Measurements from ENCODE around the gene SEC23A. TPM values are rescaled to one million over a fixed set of nuclear protein-coding genes. Genes with fewer than 3 reads are reported as not detected.

The SEC23A gene
- total RNA-seq, 4 donors from 2014 or later = 24.4 to 64.4 (median 41.3) TPM

- TF ChIP-seq POLR2A (IDR thresholded peaks at IDR 0.05) (no peak), CTCF (IDR thresholded peaks at IDR 0.05) (no peak)
- intact Hi-C loops (cut with DNase I; ENCODE audit: low total_unique reads) = no loop called here
- 82 to 92% methylated on average over 2 of the region's 2 CpGs for whole genome bisulfite sequencing, 2 donors
- DNase-seq (ENCODE audit: low spot score in 2 of 2) = no peak
- no peak overlapping the region for H3K4me3 ChIP-seq (ENCODE audit: low read depth, poor library complexity, severe bottlenecking)
These were observed 115.3 kb downstream of the SEC23A start for GRCh38 chr14:38987781-38988180.

GRCh38 chr14:38982837-38983236 is 120.2 kb downstream of the SEC23A start:
- WGBS, 2 donors = 14 to 30% methylated on average over 1 of the region's 1 CpG
- TF ChIP-seq POLR2A (IDR thresholded peaks at IDR 0.05) (no peak), CTCF (IDR thresholded peaks at IDR 0.05) (no peak)
- intact Hi-C loops (cut with DNase I; ENCODE audit: low total_unique reads) = no loop called here
- no peak for DNase-seq (ENCODE audit: low spot score in 2 of 2)
- no peak overlapping the region for H3K4me3 ChIP-seq (ENCODE audit: low read depth, poor library complexity, severe bottlenecking)

GRCh38 chr14:38982278-38982677 is 120.8 kb downstream of the SEC23A start:
- H3K4me3 ChIP-seq (ENCODE audit: low read depth, poor library complexity, severe bottlenecking) = no peak overlapping the region
- TF ChIP-seq CTCF (IDR thresholded peaks at IDR 0.05) (no peak), POLR2A (IDR thresholded peaks at IDR 0.05) (no peak)
- 75 to 77% methylated on average over 3 of the region's 3 CpGs for WGBS, 2 donors
- no peak for DNase-seq (ENCODE audit: low spot score in 2 of 2)
- intact Hi-C loops (cut with DNase I; ENCODE audit: low total_unique reads) = no loop called here

Other genes with a start within 250 kb of the SEC23A start
- 10 to 100 TPM; 14.8 to 25.7 (median 23.6) TPM for gene GEMIN2, start 11.1 kb upstream of the SEC23A start, total RNA-seq
- 10 to 100 TPM; 18.1 to 32.8 (median 24.2) TPM for gene TRAPPC6B, start 67.1 kb upstream of the SEC23A start, total RNA-seq
- gene PNN, start 72.0 kb upstream of the SEC23A start, total RNA-seq = 10 to 100 TPM; 15.3 to 31.3 (median 25.8) TPM
- 10 to 100 TPM; 14.0 to 19.5 (median 15.8) TPM for gene MIA2, start 130.7 kb upstream of the SEC23A start, total RNA-seq

All from lower leg skin (tissue), 4 donors.